ENCODE results near the gene RAD51B. TPM values are rescaled to one million over a fixed set of nuclear protein-coding genes. Genes with fewer than 3 reads are reported as not detected.

Gene RAD51B
- total RNA-seq, 1 experiment from 2014 or later = 23.3 TPM

GRCh38 chr14:68632054-68632895 lies 812.7 kb downstream of the RAD51B start:
- Histone ChIP-seq H3K9me3 (ENCODE audit: low read depth, low read length, poor library complexity, severe bottlenecking) (no peaks in the 10 kb centered on the region), H3K4me1 (ENCODE audit: insufficient read depth, low read length, poor library complexity, severe bottlenecking) (peaks cover 19% of the 10 kb centered on the region), H3K4me3 (ENCODE audit: low read depth, low read length, poor library complexity, severe bottlenecking) (no peak overlapping the region), H3K36me3 (ENCODE audit: insufficient read depth, low read length, poor library complexity, severe bottlenecking) (no peaks in the 10 kb centered on the region), H3K27ac (ENCODE audit: low read depth, low read length, poor library complexity, severe bottlenecking) (no peak overlapping the region), H3K27me3 (replicated peaks; ENCODE audit: insufficient read depth, low read depth, low read length, poor library complexity) (no peaks in the 10 kb centered on the region)
- intact Hi-C loops (cut with micrococcal nuclease; ENCODE audit: unreplicated experiment) = no loop called here
- POLR2A ChIA-PET (ENCODE audit: low non-redundant PET) = no interaction called here
- no peak for TF ChIP-seq CTCF (conservative IDR thresholded peaks at IDR 0.05; ENCODE audit: low read depth, low read length)
- TF ChIP-seq EZH2 (IDR thresholded peaks at IDR 0.05; ENCODE audit: borderline replicate concordance, low read depth, low read length, poor library complexity, severe bottlenecking) = no peak
- DNase-seq (ENCODE audit: low spot score) = no peak
- CTCF ChIA-PET = no interaction called here
- BruUV-seq (replicated peaks) = no TSS peak

- ChIA-PET POLR2A (ENCODE audit: low non-redundant PET) (no interaction called here), CTCF (no interaction called here)
- intact Hi-C loops (cut with micrococcal nuclease; ENCODE audit: unreplicated experiment) = no loop called here
- no TSS peak for BruUV-seq (replicated peaks)
- peak; percentile 10 for DNase-seq (ENCODE audit: low spot score)
- TF ChIP-seq EZH2 (IDR thresholded peaks at IDR 0.05; ENCODE audit: borderline replicate concordance, low read depth, low read length, poor library complexity, severe bottlenecking) (no peak), CTCF (conservative IDR thresholded peaks at IDR 0.05; ENCODE audit: low read depth, low read length) (no peak)
- Histone ChIP-seq H3K4me1 (ENCODE audit: insufficient read depth, low read length, poor library complexity, severe bottlenecking) (peaks cover 19% of the 10 kb centered on the region), H3K4me3 (ENCODE audit: low read depth, low read length, poor library complexity, severe bottlenecking) (no peak overlapping the region), H3K9me3 (ENCODE audit: low read depth, low read length, poor library complexity, severe bottlenecking) (no peaks in the 10 kb centered on the region), H3K36me3 (ENCODE audit: insufficient read depth, low read length, poor library complexity, severe bottlenecking) (no peaks in the 10 kb centered on the region), H3K27ac (ENCODE audit: low read depth, low read length, poor library complexity, severe bottlenecking) (no peak overlapping the region), H3K27me3 (replicated peaks; ENCODE audit: insufficient read depth, low read depth, low read length, poor library complexity) (no peaks in the 10 kb centered on the region)
These were observed 813.8 kb downstream of the RAD51B start for GRCh38 chr14:68633131-68633991.

- H3K9me3 ChIP-seq (ENCODE audit: low read depth, low read length, poor library complexity, severe bottlenecking) = no peaks in the 10 kb centered on the region
- H3K36me3 ChIP-seq (ENCODE audit: insufficient read depth, low read length, poor library complexity, severe bottlenecking) = no peaks in the 10 kb centered on the region
- TF ChIP-seq CTCF (conservative IDR thresholded peaks at IDR 0.05; ENCODE audit: low read depth, low read length) = no peak
- TF ChIP-seq EZH2 (IDR thresholded peaks at IDR 0.05; ENCODE audit: borderline replicate concordance, low read depth, low read length, poor library complexity, severe bottlenecking) = no peak
- H3K4me1 ChIP-seq (ENCODE audit: insufficient read depth, low read length, poor library complexity, severe bottlenecking) = peaks cover 19% of the 10 kb centered on the region
- CTCF ChIA-PET = no interaction called here
- H3K27me3 ChIP-seq (replicated peaks; ENCODE audit: insufficient read depth, low read depth, low read length, poor library complexity) = no peaks in the 10 kb centered on the region
- POLR2A ChIA-PET (ENCODE audit: low non-redundant PET) = no interaction called here
- BruUV-seq (replicated peaks) = no TSS peak
- intact Hi-C loops (cut with micrococcal nuclease; ENCODE audit: unreplicated experiment) = no loop called here
- no peak for DNase-seq (ENCODE audit: low spot score)
- H3K4me3 ChIP-seq (ENCODE audit: low read depth, low read length, poor library complexity, severe bottlenecking) = no peak overlapping the region
- H3K27ac ChIP-seq (ENCODE audit: low read depth, low read length, poor library complexity, severe bottlenecking) = no peak overlapping the region
These were observed 814.8 kb downstream of the RAD51B start for GRCh38 chr14:68634332-68634731.

Measured in A673 (cell line).